Neuronal stem cell (in vitro differentiated cells): ENCODE measurements around the gene MAD2L1BP.

Experiments
- DNase-seq: peaks from one replicate; pipeline ENCODE4 v3.0.0-alpha.2; 2013; ENCODE audit warnings: low spot score
- H2AFZ ChIP-seq: one replicate; pipeline ENCODE4 v1.6.1; 2013; ENCODE audit warnings: mild to moderate bottlenecking, low read length, inconsistent platforms
- H2AK5ac ChIP-seq: 2 replicates; pipeline ENCODE4 v1.6.1; 2013; ENCODE audit warnings: low read depth, mild to moderate bottlenecking, inconsistent platforms, low read length, moderate library complexity, mixed read lengths
- H2BK120ac ChIP-seq: 2 replicates; pipeline ENCODE4 v1.6.1; 2013; ENCODE audit warnings: low read depth, mild to moderate bottlenecking, inconsistent platforms, low read length, moderate library complexity, mixed read lengths
- H2BK12ac ChIP-seq: one replicate; pipeline ENCODE4 v1.6.1; 2013; ENCODE audit warnings: low read length, inconsistent platforms
- H2BK15ac ChIP-seq: 2 replicates; pipeline ENCODE4 v1.6.1; 2013; ENCODE audit warnings: mild to moderate bottlenecking, low read length, inconsistent platforms, mixed read lengths
- H2BK5ac ChIP-seq: one replicate; pipeline ENCODE4 v1.6.1; 2013; ENCODE audit warnings: inconsistent platforms, mild to moderate bottlenecking, low read length, moderate library complexity
- H3K14ac ChIP-seq: one replicate; pipeline ENCODE4 v1.6.1; 2013; ENCODE audit warnings: low read length, inconsistent platforms
- H3K18ac ChIP-seq: 2 replicates; pipeline ENCODE4 v1.6.1; 2013; ENCODE audit warnings: low read length, inconsistent platforms
- H3K23ac ChIP-seq: 2 replicates; pipeline ENCODE4 v1.6.1; 2013; ENCODE audit warnings: low read depth, mild to moderate bottlenecking, mixed read lengths, low read length, inconsistent platforms; ENCODE audit not compliant: poor library complexity
- H3K27ac ChIP-seq: replicated peaks from 3 replicates; pipeline ENCODE4 v1.5.1; 2013; ENCODE audit warnings: low read length, inconsistent platforms
- H3K27me3 ChIP-seq, 3 experiments: 2 replicates each; pipeline ENCODE4 v1.6.1; 2013; ENCODE audit warnings: low read length in 3 of 3, mild to moderate bottlenecking in 2 of 3, inconsistent platforms in 1 of 3, low read depth in 1 of 3, mixed read lengths in 1 of 3, moderate library complexity in 1 of 3; ENCODE audit not compliant: control insufficient read depth in 3 of 3, insufficient read depth in 3 of 3
- H3K36me3 ChIP-seq, 2 donors: replicated peaks in 1 of 2; 2 replicates each; pipeline ENCODE4 v1.6.1; 2013; ENCODE audit warnings: low read length in 2 of 2; ENCODE audit not compliant: control insufficient read depth in 2 of 2, insufficient read depth in 2 of 2
- H3K4ac ChIP-seq: 2 replicates; pipeline ENCODE4 v1.6.1; 2013; ENCODE audit warnings: inconsistent platforms, mild to moderate bottlenecking, low read length, moderate library complexity
- H3K4me1 ChIP-seq, 2 donors: 1 replicate in 1 of 2; 2 replicates in 1 of 2; pipeline ENCODE4 v1.6.1; 2013; ENCODE audit warnings: low read length in 2 of 2, low read depth in 1 of 2; ENCODE audit not compliant: control insufficient read depth in 2 of 2, insufficient read depth in 1 of 2
- H3K4me2 ChIP-seq: one replicate; pipeline ENCODE4 v1.6.1; 2013; ENCODE audit warnings: mild to moderate bottlenecking, low read length, inconsistent platforms; ENCODE audit not compliant: insufficient read depth, poor library complexity, severe bottlenecking
- H3K4me3 ChIP-seq, 2 donors: 2 replicates each; pipeline ENCODE4 v1.5.1; 2013; ENCODE audit warnings: low read length in 2 of 2, mild to moderate bottlenecking in 2 of 2, inconsistent platforms in 1 of 2, moderate library complexity in 1 of 2
- H3K79me1 ChIP-seq: one replicate; pipeline ENCODE4 v1.6.1; 2013; ENCODE audit warnings: low read depth, mild to moderate bottlenecking, inconsistent platforms, low read length, moderate library complexity
- H3K9ac ChIP-seq: one replicate; pipeline ENCODE4 v1.6.1; 2013; ENCODE audit warnings: mild to moderate bottlenecking, low read depth, low read length, inconsistent platforms; ENCODE audit not compliant: poor library complexity
- H3K9me3 ChIP-seq, 2 donors: replicated peaks in 1 of 2; 2 replicates each; pipeline versions ENCODE3 to v1.6.1; 2013; ENCODE audit warnings: low read length in 2 of 2, mild to moderate bottlenecking in 2 of 2, inconsistent platforms in 1 of 2, low read depth in 1 of 2, mixed read lengths in 1 of 2, moderate library complexity in 1 of 2; ENCODE audit not compliant: control insufficient read depth in 2 of 2, insufficient read depth in 1 of 2
- H4K8ac ChIP-seq: one replicate; pipeline ENCODE4 v1.6.1; 2013; ENCODE audit warnings: low read depth, mild to moderate bottlenecking, inconsistent platforms, low read length, moderate library complexity
- H4K91ac ChIP-seq: one replicate; pipeline ENCODE4 v1.6.1; 2013; ENCODE audit warnings: low read length, low read depth, mild to moderate bottlenecking, inconsistent platforms; ENCODE audit not compliant: poor library complexity
- WGBS, 2 donors: extraction: QIAGEN DNeasy Blood & Tissue Kit; methylation state at CpG; one replicate each; pipeline ENCODE4 v1.1.7; 2013; ENCODE audit warnings: missing lambda C conversion rate in 2 of 2, mixed read lengths in 1 of 2; ENCODE audit not compliant: insufficient read length in 2 of 2, insufficient replicate concordance in 1 of 2; ENCODE audit errors: extremely low coverage in 2 of 2; 5-methylcytosine and 5-hydroxymethylcytosine counted together

MAD2L1BP gene

GRCh38 chr6:43683708-43684455, 48.2 kb downstream of the MAD2L1BP start:
- H2BK15ac ChIP-seq = no peak overlapping the region

GRCh38 chr6:43687079-43687436, 51.4 kb downstream of the MAD2L1BP start:
- DNase-seq = no peak
- H2BK5ac ChIP-seq = no peak overlapping the region
- H3K18ac ChIP-seq = no peak overlapping the region
- H3K23ac ChIP-seq = no peak overlapping the region
- peak overlapping the region; percentile 89 for H2AFZ ChIP-seq
- no peak overlapping the region for H3K4ac ChIP-seq
- WGBS, 2 donors = no CpG with 5 or more reads among the region's 10 CpGs
- H3K9me3 ChIP-seq = no peaks in the 10 kb centered on the region
- H2BK120ac ChIP-seq = no peak overlapping the region
- peak overlapping the region; percentile 91 to 98 for H3K4me3 ChIP-seq
- H4K8ac ChIP-seq = no peak overlapping the region
- no peak overlapping the region for H2BK12ac ChIP-seq
- no peak overlapping the region for H2BK15ac ChIP-seq
- peak overlapping the region; percentile 79 for H3K9ac ChIP-seq
- peaks cover 0 to 2% (median 0%) of the 10 kb centered on the region in 3 experiments for H3K27me3 ChIP-seq
- H3K4me2 ChIP-seq = peak overlapping the region; percentile 57
- H2AK5ac ChIP-seq = no peak overlapping the region
- peaks cover 4 to 10% of the 10 kb centered on the region in 2 donors for H3K4me1 ChIP-seq
- peaks cover 1 to 25% of the 10 kb centered on the region in 2 donors for H3K36me3 ChIP-seq
- H3K27ac ChIP-seq = no peak overlapping the region
- no peak overlapping the region for H3K14ac ChIP-seq
- no peaks in the 10 kb centered on the region for H3K79me1 ChIP-seq
- H4K91ac ChIP-seq = no peak overlapping the region

More at GRCh38 chr6:43683708-43684455, 48.2 kb downstream of the MAD2L1BP start:
- Histone ChIP-seq H3K36me3 (peaks cover 5 to 57% of the 10 kb centered on the region in 2 donors), H3K27ac (no peak overlapping the region), H3K14ac (no peak overlapping the region), H2AFZ (no peak overlapping the region), H2AK5ac (no peak overlapping the region), H3K27me3 (no peaks in the 10 kb centered on the region), H3K18ac (no peak overlapping the region), H3K4me2 (no peak overlapping the region), H3K4ac (no peak overlapping the region), H3K9me3 (no peaks in the 10 kb centered on the region), H4K91ac (no peak overlapping the region), H2BK12ac (no peak overlapping the region), H3K4me3 (no peak overlapping the region), H2BK120ac (no peak overlapping the region), H3K9ac (no peak overlapping the region), H3K79me1 (no peaks in the 10 kb centered on the region), H3K4me1 (peaks cover 4 to 10% of the 10 kb centered on the region in 2 donors), H3K23ac (no peak overlapping the region), H2BK5ac (no peak overlapping the region), H4K8ac (no peak overlapping the region)
- DNase-seq = no peak
- WGBS, 2 donors = no CpG with 5 or more reads among the region's 1 CpG

- Histone ChIP-seq H2AFZ (peak within 1 kb of the TSS; percentile 89), H4K91ac (no peak within 1 kb of the TSS), H3K18ac (peak within 1 kb of the TSS; percentile 53), H3K79me1 (no peaks in the 10 kb centered on the region), H2BK5ac (no peak within 1 kb of the TSS), H4K8ac (no peak within 1 kb of the TSS), H2AK5ac (no peak within 1 kb of the TSS), H3K14ac (no peak within 1 kb of the TSS), H3K4me3 (peak within 1 kb of the TSS; percentile 91 to 98), H3K9me3 (no peaks in the 10 kb centered on the region), H2BK12ac (no peak within 1 kb of the TSS), H3K4me1 (peaks cover 4 to 10% of the 10 kb centered on the region in 2 donors), H3K27ac (no peak within 1 kb of the TSS), H3K4me2 (peak within 1 kb of the TSS; percentile 72), H2BK15ac (no peak within 1 kb of the TSS), H3K4ac (no peak within 1 kb of the TSS), H3K23ac (no peak within 1 kb of the TSS), H2BK120ac (no peak within 1 kb of the TSS), H3K9ac (peak within 1 kb of the TSS; percentile 79), H3K36me3 (peaks cover 1 to 19% of the 10 kb centered on the region in 2 donors), H3K27me3 (peaks cover 0 to 2% (median 0%) of the 10 kb centered on the region in 3 experiments)
- WGBS, 2 donors = no CpG with 5 or more reads among the region's 43 CpGs
- peak; percentile 41 for DNase-seq
Observed at GRCh38 chr6:43687437-43688347, 52.1 kb downstream of the MAD2L1BP start, which contains the start of gene MRPS18A. Gene MRPS18A (minus strand): TSS chr6:43687791. CDS start chr6:43687779, 12 bp downstream.

GRCh38 chr6:43689421-43689820, 53.8 kb downstream of the MAD2L1BP start:
- H3K14ac ChIP-seq = no peak overlapping the region

More at GRCh38 chr6:43689421-43689820, 53.8 kb downstream of the MAD2L1BP start:
- H4K91ac ChIP-seq = no peak overlapping the region
- peaks cover 4 to 10% of the 10 kb centered on the region in 2 donors for H3K4me1 ChIP-seq
- peaks cover 0 to 2% (median 0%) of the 10 kb centered on the region in 3 experiments for H3K27me3 ChIP-seq
- peaks cover 0 to 9% of the 10 kb centered on the region in 2 donors for H3K36me3 ChIP-seq
- WGBS, 2 donors = no CpG with 5 or more reads among the region's 2 CpGs
- H2BK15ac ChIP-seq = no peak overlapping the region
- no peak overlapping the region for H4K8ac ChIP-seq
- no peak overlapping the region for H3K23ac ChIP-seq
- no peak overlapping the region for H3K4me3 ChIP-seq
- no peak overlapping the region for H2AFZ ChIP-seq
- H2BK5ac ChIP-seq = no peak overlapping the region
- no peaks in the 10 kb centered on the region for H3K79me1 ChIP-seq
- no peak overlapping the region for H2BK120ac ChIP-seq
- no peak overlapping the region for H3K9ac ChIP-seq
- no peak overlapping the region for H3K18ac ChIP-seq
- no peak overlapping the region for H3K27ac ChIP-seq
- no peak for DNase-seq
- H2AK5ac ChIP-seq = no peak overlapping the region
- no peaks in the 10 kb centered on the region for H3K9me3 ChIP-seq
- no peak overlapping the region for H2BK12ac ChIP-seq
- no peak overlapping the region for H3K4me2 ChIP-seq
- no peak overlapping the region for H3K4ac ChIP-seq
